H1 (cell line): Measurements from ENCODE around the gene CRYBB1. TPM values are rescaled to one million over a fixed set of nuclear protein-coding genes. Genes with fewer than 3 reads are reported as not detected.

Experiments
- CHD7 ChIP-seq: fragments of 300-600 bp; sonication (generic); IDR thresholded peaks from 2 replicates; pipeline ENCODE4 v1.7.1; 2012; ENCODE audit warnings: low read length, moderate library complexity, mild to moderate bottlenecking, inconsistent platforms; ENCODE audit not compliant: insufficient replicate concordance
- CREB1 ChIP-seq: IDR thresholded peaks from 2 replicates; pipeline ENCODE4 v1.6.1; 2012; ENCODE audit warnings: inconsistent platforms
- CTBP2 ChIP-seq: IDR thresholded peaks from 2 replicates; pipeline ENCODE4 v1.7.0; 2011; ENCODE audit warnings: borderline replicate concordance, mild to moderate bottlenecking, moderate library complexity, mixed read lengths, low read length; ENCODE audit not compliant: insufficient read depth, insufficient read length
- FOSL1 ChIP-seq: IDR thresholded peaks from 2 replicates; pipeline ENCODE4 v1.6.1; 2011; ENCODE audit warnings: mild to moderate bottlenecking, low read depth, low read length, moderate library complexity; ENCODE audit not compliant: insufficient read depth
- POU5F1 ChIP-seq: IDR thresholded peaks from 2 replicates; pipeline ENCODE4 v1.6.1; 2011; ENCODE audit warnings: low read depth, mild to moderate bottlenecking, low read length, moderate library complexity
- SRF ChIP-seq: IDR thresholded peaks from 2 replicates; pipeline ENCODE4 v1.6.1; 2011; ENCODE audit warnings: mild to moderate bottlenecking, low read depth, low read length, moderate library complexity
- TEAD4 ChIP-seq: IDR thresholded peaks from 2 replicates; pipeline ENCODE4 v1.6.1; 2012; ENCODE audit warnings: low read depth, low read length, inconsistent platforms, mixed read lengths
- polyA plus RNA-seq, 7 experiments: library from polyadenylated mRNA; depleted of rRNA in 3 of 7; stranded (reverse) in 5 of 7; unstranded in 2 of 7; fragments of >200 nt in 5 of 7; fragments of 200-250 nt in 2 of 7; gene quantifications; 1 replicate in 5 of 7; 2 replicates in 1 of 7; 4 replicates in 1 of 7; pipeline versions ENCODE4 v1.2.1 to v1.2.3, GENCODE V29; 2011 to 2013; ENCODE audit warnings: missing spikeins in 2 of 7, mixed read lengths in 2 of 7
- total RNA-seq: library from RNA; stranded (reverse); fragmentation: NEBNext Ultra II Directional; extraction: Animal tissue kit (Norgen Biotek cat#: 25700); gene quantifications from 2 replicates; pipeline ENCODE4 v1.2.1, GENCODE V29; 2021
- TF ChIP-seq, protein P1 (sequence below): IDR thresholded peaks from 2 replicates; pipeline ENCODE4 v1.6.1; 2012; ENCODE audit warnings: low read length, inconsistent platforms
- TF ChIP-seq, protein P2 (sequence below): IDR thresholded peaks from 2 replicates; pipeline ENCODE4 v1.6.1; 2012; ENCODE audit warnings: inconsistent platforms

Gene CRYBB1
- total and polyA plus RNA-seq, 2 of the 8 experiments (the other 6 are each of a cell fraction or from before 2014, with no cell fraction given), result 1.7 to 6.0 TPM

- TF ChIP-seq CHD7 (no peak), SRF (no peak), CREB1 (no peak), POU5F1 (no peak), CTBP2 (no peak), TEAD4 (no peak), FOSL1 (no peak)
- TF ChIP-seq, protein P1, sequence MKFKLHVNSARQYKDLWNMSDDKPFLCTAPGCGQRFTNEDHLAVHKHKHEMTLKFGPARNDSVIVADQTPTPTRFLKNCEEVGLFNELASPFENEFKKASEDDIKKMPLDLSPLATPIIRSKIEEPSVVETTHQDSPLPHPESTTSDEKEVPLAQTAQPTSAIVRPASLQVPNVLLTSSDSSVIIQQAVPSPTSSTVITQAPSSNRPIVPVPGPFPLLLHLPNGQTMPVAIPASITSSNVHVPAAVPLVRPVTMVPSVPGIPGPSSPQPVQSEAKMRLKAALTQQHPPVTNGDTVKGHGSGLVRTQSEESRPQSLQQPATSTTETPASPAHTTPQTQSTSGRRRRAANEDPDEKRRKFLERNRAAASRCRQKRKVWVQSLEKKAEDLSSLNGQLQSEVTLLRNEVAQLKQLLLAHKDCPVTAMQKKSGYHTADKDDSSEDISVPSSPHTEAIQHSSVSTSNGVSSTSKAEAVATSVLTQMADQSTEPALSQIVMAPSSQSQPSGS, result no peak
- TF ChIP-seq, protein P2, sequence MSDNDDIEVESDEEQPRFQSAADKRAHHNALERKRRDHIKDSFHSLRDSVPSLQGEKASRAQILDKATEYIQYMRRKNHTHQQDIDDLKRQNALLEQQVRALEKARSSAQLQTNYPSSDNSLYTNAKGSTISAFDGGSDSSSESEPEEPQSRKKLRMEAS, result no peak
These were observed 67.8 kb downstream of the CRYBB1 start (continued) for GRCh38 chr22:26549902-26550497.
